Keratinocyte (primary cell): Measurements from ENCODE around the gene CYP4F22. TPM values are rescaled to one million over a fixed set of nuclear protein-coding genes. Genes with fewer than 3 reads are reported as not detected.
"Not testable (repeated sequence)": the region's sequence is repeated elsewhere in the genome, so short reads cannot be mapped to it uniquely, and the experiment has no call there.

ENCODE experiments used
- DNase-seq: peaks from one replicate; pipeline ENCODE4 v3.0.0-alpha.2; 2011; ENCODE audit warnings: low read depth, missing footprints, low spot score
- FAIRE-seq: peaks from 2 replicates; lab custom pipeline; 2011; peaks lifted over from hg19 to GRCh38; lab: Jason Lieb, UNC
- H2AFZ ChIP-seq: 2 replicates; pipeline ENCODE4 v1.6.0; 2012; ENCODE audit warnings: low read length, control low read depth, inconsistent platforms; ENCODE audit not compliant: control insufficient read depth
- H3K27ac ChIP-seq: 2 replicates; pipeline ENCODE4 v1.5.1; 2011; ENCODE audit warnings: low read length; ENCODE audit not compliant: control insufficient read depth, insufficient read depth
- H3K27me3 ChIP-seq: 3 replicates; pipeline ENCODE4 v1.6.0; 2011; ENCODE audit warnings: low read length; ENCODE audit not compliant: control insufficient read depth, insufficient read depth; ENCODE audit errors: extremely low read depth
- H3K36me3 ChIP-seq, 2 experiments: 2 replicates in 1 of 2; 3 replicates in 1 of 2; pipeline ENCODE4 v1.5.1; 2011; ENCODE audit warnings: low read length in 2 of 2, mild to moderate bottlenecking in 1 of 2; ENCODE audit not compliant: control insufficient read depth in 2 of 2, insufficient read depth in 2 of 2; ENCODE audit errors: extremely low read depth in 1 of 2
- H3K4me1 ChIP-seq: 3 replicates; pipeline ENCODE4 v1.5.1; 2011; ENCODE audit warnings: low read length; ENCODE audit not compliant: control insufficient read depth, insufficient read depth; ENCODE audit errors: extremely low read depth
- H3K4me2 ChIP-seq: 3 replicates; pipeline ENCODE4 v1.6.0; 2011; ENCODE audit warnings: low read depth, low read length; ENCODE audit not compliant: control insufficient read depth, insufficient read depth; ENCODE audit errors: extremely low read depth
- H3K4me3 ChIP-seq, 3 experiments: fragments of 200-600 bp in 1 of 3; sonication (generic) in 1 of 3; 2 replicates in 2 of 3; 3 replicates in 1 of 3; pipeline ENCODE4 v1.5.1; 2011 to 2016; ENCODE audit warnings: low read length in 3 of 3, mild to moderate bottlenecking in 3 of 3, control low read depth in 2 of 3, inconsistent platforms in 1 of 3, low read depth in 1 of 3, mixed read lengths in 1 of 3, mixed run types in 1 of 3, moderate library complexity in 1 of 3; ENCODE audit not compliant: control insufficient read depth in 2 of 3, insufficient read depth in 2 of 3; ENCODE audit errors: extremely low read depth in 1 of 3
- H3K79me2 ChIP-seq: 2 replicates; pipeline ENCODE4 v1.6.0; 2012; ENCODE audit warnings: low read length; ENCODE audit not compliant: control insufficient read depth, insufficient read depth
- H3K9ac ChIP-seq: 3 replicates; pipeline ENCODE4 v1.6.0; 2011; ENCODE audit warnings: low read length; ENCODE audit not compliant: control insufficient read depth, insufficient read depth; ENCODE audit errors: extremely low read depth
- H3K9me1 ChIP-seq: 3 replicates; pipeline ENCODE4 v1.6.0; 2011; ENCODE audit warnings: low read length; ENCODE audit not compliant: control insufficient read depth, insufficient read depth; ENCODE audit errors: extremely low read depth
- H3K9me3 ChIP-seq: 2 replicates; pipeline ENCODE4 v1.5.1; 2012; ENCODE audit warnings: low read depth, low read length; ENCODE audit not compliant: control insufficient read depth
- H4K20me1 ChIP-seq: 3 replicates; pipeline ENCODE4 v1.6.0; 2011; ENCODE audit warnings: low read length; ENCODE audit not compliant: control insufficient read depth, insufficient read depth; ENCODE audit errors: extremely low read depth
- CTCF ChIP-seq, 3 experiments: IDR thresholded peaks in 1 of 3; conservative IDR thresholded peaks in 1 of 3; optimal IDR thresholded peaks in 1 of 3; 2 replicates in 2 of 3; 3 replicates in 1 of 3; pipeline versions ENCODE3 to v1.5.1; 2011; ENCODE audit warnings: low read length in 3 of 3, mild to moderate bottlenecking in 3 of 3, moderate library complexity in 2 of 3, control low read depth in 1 of 3, inconsistent platforms in 1 of 3; ENCODE audit not compliant: insufficient read depth in 2 of 3; ENCODE audit errors: extremely low read depth in 1 of 3
- EZH2 ChIP-seq: IDR thresholded peaks from one replicate; pipeline ENCODE4 v1.6.1; 2012; ENCODE audit warnings: inconsistent platforms, mild to moderate bottlenecking, low read length, moderate library complexity
- dilution Hi-C: fragments of 300-500 bp; cut with MboI; formaldehyde crosslinking; loops from one replicate; pipeline ENCODE4 v1.7.0; 2020; ENCODE audit warnings: low sequenced_read_pairs; ENCODE audit not compliant: extremely low pct_ligation_motif_present
- polyA plus RNA-seq, 5 experiments: library from polyadenylated mRNA; depleted of rRNA in 3 of 5; stranded (reverse) in 3 of 5; stranded (forward) in 1 of 5; unstranded in 1 of 5; fragments of >200 nt; gene quantifications; 1 replicate in 1 of 5; 2 replicates in 3 of 5; 3 replicates in 1 of 5; pipeline versions ENCODE4 v1.2.1 to v1.2.3, GENCODE V29; 2011 to 2012; ENCODE audit warnings: missing spikeins in 2 of 5, low read depth in 1 of 5, low replicate concordance in 1 of 5

CYP4F22 gene
- polyA plus RNA-seq, 1 donor (not counting 4 experiments of a cell fraction or from before 2014, with no cell fraction given), result 0.43 TPM

GRCh38 chr19:15532779-15533521 lies 24.6 kb downstream of the CYP4F22 start:
- no peaks in the 10 kb centered on the region for H4K20me1 ChIP-seq
- DNase-seq, result no peak
- H3K9me1 ChIP-seq, result no peaks in the 10 kb centered on the region
- no peaks in the 10 kb centered on the region for H3K36me3 ChIP-seq
- H3K9me3 ChIP-seq, result no peaks in the 10 kb centered on the region
- no peak for FAIRE-seq
- H3K27ac ChIP-seq, result no peak overlapping the region
- no peak overlapping the region for H2AFZ ChIP-seq
- no peaks in the 10 kb centered on the region for H3K79me2 ChIP-seq
- TF ChIP-seq CTCF (optimal IDR thresholded peaks at IDR 0.05 in 1 of 3, IDR thresholded peaks at IDR 0.05 in 1 of 3, conservative IDR thresholded peaks at IDR 0.05 in 1 of 3; ENCODE audit: extremely low read depth in 1 of 3, insufficient read depth in 2 of 3, low read length in 3 of 3), result no peak
- no peak for TF ChIP-seq EZH2
- no peak overlapping the region for H3K4me3 ChIP-seq
- dilution Hi-C loops, result no loop called here
- H3K27me3 ChIP-seq, result no peaks in the 10 kb centered on the region
- no peak overlapping the region for H3K9ac ChIP-seq
- H3K4me1 ChIP-seq, result no peaks in the 10 kb centered on the region
- no peak overlapping the region for H3K4me2 ChIP-seq

- H3K79me2 ChIP-seq, dilution Hi-C loops, H3K9me1 ChIP-seq, H3K4me2 ChIP-seq, H3K27ac ChIP-seq, H3K4me1 ChIP-seq, H2AFZ ChIP-seq, H3K27me3 ChIP-seq, DNase-seq, H3K4me3 ChIP-seq, H4K20me1 ChIP-seq, H3K9ac ChIP-seq, FAIRE-seq, H3K36me3 ChIP-seq, H3K9me3 ChIP-seq: not testable (repeated sequence)
These were observed 25.2 kb downstream of the CYP4F22 start for GRCh38 chr19:15533522-15533830.
